Natural killer cell treated with Interleukin-12 subunit alpha and Interleukin-12 subunit beta and Interleukin-15 and Interleukin-18, amount 100 ng/mL, for 72 hours (primary cell): ENCODE results near the gene MFSD6. TPM values are rescaled to one million over a fixed set of nuclear protein-coding genes. Genes with fewer than 3 reads are reported as not detected.
"Not testable (repeated sequence)": the region's sequence is repeated elsewhere in the genome, so short reads cannot be mapped to it uniquely, and the experiment has no call there.

Experiments
- ATAC-seq, 2 donors: fragments of 150-1000 bp; cut with Tn5 transposase in 1 of 2; sonication (Bioruptor Pico), chemical (Tn5 transposase) in 1 of 2; 2 replicates each; pipeline ENCODE4 v1.10.0; 2021
- DNase-seq: peaks from one replicate; pipeline ENCODE4 v3.0.0; 2022; ENCODE audit warnings: low spot score
- H3K27ac Mint-ChIP-seq, 2 donors: 1 replicate in 1 of 2; 2 replicates in 1 of 2; pipeline ENCODE4 v1.8.0; 2022; ENCODE audit warnings: mixed read lengths in 2 of 2, mild to moderate bottlenecking in 1 of 2, moderate library complexity in 1 of 2
- H3K27me3 Mint-ChIP-seq, 2 donors: 1 replicate in 1 of 2; 2 replicates in 1 of 2; pipeline ENCODE4 v1.8.0; 2022; ENCODE audit warnings: mixed read lengths in 2 of 2
- H3K36me3 Mint-ChIP-seq: one replicate; pipeline ENCODE4 v1.8.0; 2022; ENCODE audit warnings: mixed read lengths
- H3K4me1 Mint-ChIP-seq, 2 donors: 1 replicate in 1 of 2; 2 replicates in 1 of 2; pipeline ENCODE4 v1.8.0; 2022; ENCODE audit warnings: low read depth in 2 of 2, mixed read lengths in 2 of 2, mild to moderate bottlenecking in 1 of 2
- H3K4me3 Mint-ChIP-seq: one replicate; pipeline ENCODE4 v1.8.0; 2022; ENCODE audit warnings: mixed read lengths
- H3K9me3 Mint-ChIP-seq: 2 replicates; pipeline ENCODE4 v1.8.0; 2022; ENCODE audit warnings: mixed read lengths
- total RNA-seq, 2 donors: library from RNA; stranded (reverse); gene quantifications; one replicate each; pipeline ENCODE4 v1.2.3, GENCODE V29; 2022

The MFSD6 gene
- total RNA-seq, 2 donors from 2014 or later: 44.9 to 48.1 TPM

DNA sequence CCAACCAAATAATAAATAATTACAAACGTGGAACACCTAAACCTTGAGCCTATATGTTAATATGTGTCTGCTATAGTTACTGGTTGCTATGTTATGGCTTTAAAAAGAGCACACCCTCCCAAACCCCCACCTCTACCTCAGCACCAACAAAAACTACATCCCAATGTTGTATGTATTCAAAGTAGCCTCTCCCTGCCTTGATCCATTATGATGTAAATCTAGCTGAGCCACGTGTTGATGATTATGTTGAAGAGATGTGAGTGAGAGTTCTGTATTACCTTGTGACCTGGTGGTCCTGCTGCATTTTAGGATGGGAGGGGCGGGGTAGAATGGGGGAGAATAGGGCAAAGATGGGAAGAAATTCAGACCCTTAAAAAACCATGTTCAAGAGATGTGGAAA, 4.8 kb downstream of the MFSD6 start:
- Mint-ChIP-seq H3K4me3 (no peak overlapping the region), H3K36me3 (no peaks in the 10 kb centered on the region)

DNA sequence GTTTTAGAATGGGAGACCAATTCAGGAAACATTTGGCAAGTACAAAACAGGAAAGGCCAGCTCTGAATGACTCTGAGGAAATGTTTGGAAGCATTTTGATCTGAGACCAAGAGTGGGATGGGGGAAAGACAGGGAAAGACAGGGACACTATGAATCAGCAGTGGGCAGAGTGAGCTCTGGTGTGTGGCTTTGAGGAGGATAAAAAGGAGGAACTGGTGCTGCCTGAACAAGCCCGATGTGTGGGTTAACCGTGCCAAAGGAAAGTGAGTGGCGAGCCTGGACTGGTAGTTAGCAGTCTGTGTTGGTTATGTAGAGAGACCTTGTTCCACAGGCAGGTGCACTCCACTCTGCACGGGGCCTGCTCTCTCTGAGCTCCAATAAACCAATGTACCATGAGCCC, 5.3 kb downstream of the MFSD6 start:
- Mint-ChIP-seq H3K9me3 (no peaks in the 10 kb centered on the region), H3K36me3 (no peaks in the 10 kb centered on the region), H3K4me3 (no peak overlapping the region), H3K4me1 (peaks cover 37 to 43% of the 10 kb centered on the region in 2 donors), H3K27me3 (no peaks in the 10 kb centered on the region), H3K27ac (peak overlapping the region; percentile 3 to 60)
- DNase-seq (no peak), ATAC-seq (no peak)

More for the DNA sequence above, 4.8 kb downstream of the MFSD6 start:
- no peak for ATAC-seq
- no peaks in the 10 kb centered on the region for H3K9me3 Mint-ChIP-seq
- H3K4me1 Mint-ChIP-seq: peaks cover 34 to 43% of the 10 kb centered on the region in 2 donors
- H3K27me3 Mint-ChIP-seq: no peaks in the 10 kb centered on the region
- no peak for DNase-seq
- peak overlapping the region; percentile 3 to 60 for H3K27ac Mint-ChIP-seq

DNA sequence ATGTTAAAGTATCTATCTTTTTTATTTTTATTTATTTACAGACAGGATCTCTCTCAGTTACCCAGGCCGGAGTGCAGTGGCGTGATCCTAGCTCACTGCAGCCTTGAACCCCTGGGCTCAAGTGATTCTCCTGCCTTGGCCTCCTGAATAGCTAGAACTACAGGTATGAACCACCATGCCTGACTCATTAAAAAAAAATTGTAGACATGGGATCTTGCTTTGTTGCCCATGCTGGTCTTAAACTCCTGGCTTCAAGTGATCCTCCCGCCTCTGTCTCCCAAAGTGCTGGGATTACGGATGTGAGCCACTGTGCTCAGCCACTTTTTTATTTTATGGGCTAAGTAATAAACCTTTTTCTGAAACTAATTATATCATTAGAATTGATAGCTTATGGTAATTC, 7.1 kb downstream of the MFSD6 start:
- no peak for ATAC-seq

DNA sequence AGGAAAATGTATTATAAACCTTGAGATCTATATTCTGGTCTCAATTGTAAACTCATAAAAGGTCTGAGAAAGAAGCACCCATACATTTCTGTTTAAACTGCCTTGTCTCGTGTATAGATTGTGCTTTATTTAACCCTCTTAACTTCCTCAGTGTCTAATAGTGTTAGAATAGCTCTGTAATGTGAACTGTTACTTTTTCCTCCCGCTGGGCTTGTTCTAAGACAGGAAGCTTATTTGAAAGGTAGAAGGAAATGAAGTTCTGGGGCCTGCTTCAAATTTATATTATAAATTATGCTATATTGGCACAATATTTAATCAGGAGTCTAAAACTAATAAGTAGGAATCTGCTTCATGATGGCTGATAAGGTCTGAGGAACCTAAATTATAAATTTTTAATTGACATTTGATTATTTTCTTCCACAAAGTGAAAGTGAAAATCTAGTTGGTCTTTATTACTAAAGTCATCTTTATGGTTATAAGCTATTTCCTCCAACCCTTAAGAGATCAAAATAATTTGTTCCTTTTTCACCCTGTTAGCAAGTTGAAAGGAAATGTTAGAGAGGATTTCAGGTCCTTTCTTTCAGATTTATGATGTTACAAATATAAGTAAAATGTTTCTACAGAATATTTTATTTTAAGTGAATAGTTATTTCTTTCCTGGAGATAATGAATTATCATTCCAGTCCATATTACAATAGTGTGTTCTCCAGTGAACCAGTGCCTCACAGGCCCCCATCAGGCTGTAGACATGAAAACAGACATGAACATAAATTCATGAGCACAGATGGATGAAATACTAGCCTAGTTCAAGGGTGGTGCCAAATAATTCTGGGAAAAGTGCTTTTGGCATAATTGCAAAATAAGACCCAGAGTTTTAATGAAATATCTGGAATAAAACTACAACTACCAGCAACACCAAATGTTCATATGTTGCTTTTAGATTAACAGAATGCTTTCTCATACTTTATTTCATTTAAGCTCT, 7.9 kb downstream of the MFSD6 start:
- Mint-ChIP-seq H3K4me3 (peak overlapping the region; percentile 73), H3K4me1 (peaks cover 36 to 45% of the 10 kb centered on the region in 2 donors), H3K27me3 (no peaks in the 10 kb centered on the region), H3K9me3 (no peaks in the 10 kb centered on the region), H3K36me3 (no peaks in the 10 kb centered on the region), H3K27ac (peak overlapping the region; percentile 82 to 93)
- ATAC-seq (peak in 1 of 2 donors; percentile 53), DNase-seq (no peak)

More for the DNA sequence above, 7.1 kb downstream of the MFSD6 start:
- DNase-seq: no peak
- Mint-ChIP-seq H3K9me3 (no peaks in the 10 kb centered on the region), H3K27ac (peak overlapping the region; percentile 82 to 93), H3K27me3 (no peaks in the 10 kb centered on the region), H3K36me3 (no peaks in the 10 kb centered on the region), H3K4me3 (no peak overlapping the region), H3K4me1 (peaks cover 31 to 40% of the 10 kb centered on the region in 2 donors)

DNA sequence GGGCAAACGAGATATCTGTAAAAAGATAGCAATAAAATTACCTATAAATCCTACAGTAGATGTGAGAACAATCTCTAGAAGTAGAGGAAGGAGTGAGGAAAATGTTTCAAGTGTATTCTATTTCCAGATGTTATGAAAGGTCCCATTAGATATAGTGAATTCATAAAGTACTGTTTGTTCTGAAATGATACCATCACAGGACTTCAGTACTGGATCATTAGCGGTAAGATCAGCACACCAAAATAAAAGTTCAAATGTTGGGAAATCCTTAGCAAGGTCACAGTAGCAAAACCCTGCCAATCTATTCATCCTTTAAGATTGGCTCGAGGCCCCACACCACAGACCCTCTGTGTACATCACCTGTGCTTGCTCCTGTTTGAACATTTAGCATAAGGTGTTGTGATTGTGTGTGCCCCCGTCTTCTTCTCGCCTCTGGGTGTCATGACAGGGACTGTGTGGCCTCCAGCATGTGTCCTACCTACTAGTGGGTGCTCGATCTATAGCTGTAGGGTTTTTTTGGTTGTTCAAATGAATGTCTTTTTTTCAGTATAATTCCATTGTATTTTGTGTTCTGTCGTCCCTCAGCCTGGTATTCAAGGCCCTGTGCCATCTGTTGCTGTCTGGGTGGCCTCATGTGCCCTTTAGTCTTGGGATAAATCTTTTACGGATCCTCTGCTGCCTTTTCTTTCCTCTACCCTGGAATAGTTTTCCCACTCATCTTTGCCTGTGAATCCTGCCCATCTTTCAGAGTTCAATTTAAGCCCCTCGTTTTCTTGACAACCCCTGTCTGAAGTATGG, 9.1 kb downstream of the MFSD6 start:
- Mint-ChIP-seq H3K27ac (peak overlapping the region; percentile 82 to 93), H3K36me3 (no peaks in the 10 kb centered on the region), H3K27me3 (no peaks in the 10 kb centered on the region), H3K4me1 (peaks cover 34 to 43% of the 10 kb centered on the region in 2 donors), H3K4me3 (no peak overlapping the region), H3K9me3 (no peaks in the 10 kb centered on the region)
- ATAC-seq: no peak
- DNase-seq: no peak

DNA sequence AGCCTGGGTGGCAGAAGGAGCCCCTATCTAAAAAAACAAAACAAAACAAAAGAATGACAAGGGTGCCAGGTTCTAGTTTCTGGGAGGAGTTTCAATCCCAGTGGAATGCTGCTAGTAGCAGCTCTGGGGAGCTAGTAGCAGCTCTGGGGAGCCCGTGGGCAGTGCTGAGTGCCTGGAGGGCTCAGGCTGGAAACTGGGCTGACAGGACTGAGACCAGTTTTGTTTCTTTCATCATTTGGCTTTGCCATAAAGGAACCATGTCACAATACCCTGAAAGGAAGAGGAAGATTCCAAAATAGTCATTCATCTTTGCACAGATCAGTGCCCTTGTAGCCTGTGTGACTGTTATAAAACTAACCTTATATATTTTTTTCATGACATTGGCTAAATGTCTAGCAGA, 10.6 kb downstream of the MFSD6 start:
- peak overlapping the region in 1 of 2 donors; percentile 53 for H3K27ac Mint-ChIP-seq
- DNase-seq: no peak

DNA sequence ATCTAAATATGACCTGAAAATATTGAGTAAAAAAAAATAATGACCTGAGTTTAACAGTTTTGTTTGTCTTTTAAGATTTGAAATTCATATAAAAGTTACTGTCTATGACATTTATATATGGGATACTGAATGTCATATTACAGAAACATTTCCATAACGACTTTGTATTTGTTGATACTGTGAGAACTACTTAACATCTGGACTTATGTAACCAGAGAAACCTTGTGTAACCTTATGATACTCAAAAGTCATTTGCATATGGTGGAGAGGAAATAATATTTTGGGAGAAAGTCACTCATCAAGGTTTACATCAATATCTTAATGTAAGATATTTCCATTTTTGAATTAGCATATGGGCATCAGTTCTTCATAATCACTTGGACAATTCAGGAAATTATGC, 12.6 kb downstream of the MFSD6 start:
- H3K27me3 Mint-ChIP-seq: no peaks in the 10 kb centered on the region
- H3K4me1 Mint-ChIP-seq: peaks cover 38 to 42% of the 10 kb centered on the region in 2 donors
- H3K36me3 Mint-ChIP-seq: peaks cover under 1% of the 10 kb centered on the region
- no peaks in the 10 kb centered on the region for H3K9me3 Mint-ChIP-seq
- H3K27ac Mint-ChIP-seq: peak overlapping the region in 1 of 2 donors; percentile 38
- no peak overlapping the region for H3K4me3 Mint-ChIP-seq
- no peak for DNase-seq
- no peak for ATAC-seq

More for the DNA sequence above, 10.6 kb downstream of the MFSD6 start:
- Mint-ChIP-seq H3K27me3 (no peaks in the 10 kb centered on the region), H3K9me3 (no peaks in the 10 kb centered on the region), H3K4me1 (peaks cover 32 to 38% of the 10 kb centered on the region in 2 donors), H3K4me3 (no peak overlapping the region), H3K36me3 (no peaks in the 10 kb centered on the region)
- ATAC-seq: no peak

DNA sequence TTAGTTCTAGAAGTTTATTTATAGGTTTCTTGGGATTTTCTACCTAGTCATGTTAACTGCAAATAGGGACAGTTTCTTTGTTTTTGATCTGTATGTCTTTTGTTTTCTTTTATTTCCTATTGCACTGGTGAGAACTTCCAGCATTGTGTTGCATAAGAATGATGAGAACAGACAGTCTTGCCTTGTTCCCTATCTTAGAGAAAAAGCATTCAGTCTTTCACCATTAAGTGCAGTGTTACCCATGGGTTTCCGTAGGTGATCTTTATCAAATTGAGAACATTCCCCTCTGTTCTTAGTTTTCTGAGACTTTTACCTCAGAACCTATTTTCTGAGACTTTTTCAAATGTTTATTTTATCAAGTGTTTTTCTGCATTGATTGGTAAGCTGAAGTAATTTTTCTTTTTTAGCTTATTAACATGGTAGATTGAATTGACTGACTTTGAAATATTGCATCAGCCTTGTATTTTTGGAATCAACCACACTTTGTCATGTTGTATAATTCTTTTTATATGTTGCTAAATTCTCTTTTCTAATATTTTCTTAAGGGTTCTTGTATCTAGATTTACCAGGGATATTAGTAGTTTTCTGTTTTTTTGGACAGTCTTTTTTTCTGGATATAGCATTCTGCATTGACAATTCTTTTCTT, 17.2 kb downstream of the MFSD6 start:
- Mint-ChIP-seq H3K36me3 (peaks cover 8% of the 10 kb centered on the region), H3K27me3 (no peaks in the 10 kb centered on the region), H3K4me1 (peaks cover 27 to 40% of the 10 kb centered on the region in 2 donors), H3K9me3 (no peaks in the 10 kb centered on the region), H3K27ac (peak overlapping the region in 1 of 2 donors; percentile 42), H3K4me3 (no peak overlapping the region)
- no peak for ATAC-seq
- DNase-seq: no peak

DNA sequence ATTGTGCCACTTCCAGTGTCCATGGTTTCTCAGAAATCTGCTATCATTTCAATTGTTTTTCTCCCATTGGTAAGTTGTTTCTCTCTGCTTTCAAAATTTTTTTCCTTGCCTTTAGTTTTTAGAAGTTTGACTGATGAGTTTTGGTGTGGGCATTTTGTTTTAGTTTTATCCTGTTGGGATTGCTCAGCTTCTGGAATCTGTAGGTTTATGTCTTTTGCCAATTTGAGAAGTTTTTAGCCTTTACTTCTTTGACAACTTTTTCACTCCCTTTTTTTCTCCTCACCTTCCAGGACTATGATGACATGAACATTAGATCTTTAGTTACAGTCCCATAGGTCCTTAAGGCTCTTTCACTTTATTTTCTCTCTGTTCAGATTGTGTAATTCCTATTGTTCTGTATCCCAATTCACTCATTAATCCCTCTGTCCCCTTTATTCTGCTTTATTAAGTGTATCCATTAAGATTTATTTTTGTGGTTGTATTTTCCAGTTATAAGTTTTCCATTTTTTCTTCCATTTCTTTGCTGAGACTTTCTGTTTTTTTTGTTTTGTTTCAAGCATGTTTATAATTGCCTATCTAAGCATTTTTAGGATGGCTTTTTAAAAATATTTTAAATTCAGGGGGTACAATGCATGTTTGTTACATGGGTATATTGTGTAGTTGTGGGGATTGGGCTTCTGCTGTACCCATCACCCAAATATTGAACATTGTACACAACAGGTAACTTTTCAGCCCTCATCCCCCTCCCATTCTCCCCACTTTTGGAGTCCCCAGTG, 17.9 kb downstream of the MFSD6 start:
- Mint-ChIP-seq H3K4me1 (peaks cover 23 to 35% of the 10 kb centered on the region in 2 donors), H3K36me3 (peaks cover 8% of the 10 kb centered on the region), H3K9me3 (no peaks in the 10 kb centered on the region), H3K27me3 (no peaks in the 10 kb centered on the region), H3K27ac (peak overlapping the region in 1 of 2 donors; percentile 42), H3K4me3 (no peak overlapping the region)
- ATAC-seq (no peak), DNase-seq (no peak)

DNA sequence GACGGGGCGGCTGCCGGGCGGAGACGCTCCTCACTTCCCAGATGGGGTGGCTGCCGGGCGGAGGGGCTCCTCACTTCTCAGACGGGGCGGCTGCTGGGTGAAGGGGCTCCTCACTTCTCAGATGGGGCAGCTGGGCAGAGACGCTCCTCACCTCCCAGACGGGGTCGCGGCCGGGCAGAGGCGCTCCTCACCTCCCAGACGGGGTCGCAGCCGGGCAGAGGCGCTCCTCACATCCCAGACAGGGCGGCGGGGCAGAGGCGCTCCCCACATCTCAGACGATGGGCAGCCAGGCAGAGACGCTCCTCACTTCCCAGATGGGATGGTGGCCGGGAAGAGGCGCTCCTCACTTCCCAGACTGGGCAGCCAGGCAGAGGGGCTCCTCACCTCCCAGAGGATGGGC, 22.7 kb downstream of the MFSD6 start:
- H3K27me3 Mint-ChIP-seq, H3K27ac Mint-ChIP-seq, H3K36me3 Mint-ChIP-seq, H3K4me3 Mint-ChIP-seq, H3K9me3 Mint-ChIP-seq, DNase-seq, ATAC-seq: not testable (repeated sequence)
- H3K4me1 Mint-ChIP-seq: peaks cover 36 to 41% of the 10 kb centered on the region in 2 donors

DNA sequence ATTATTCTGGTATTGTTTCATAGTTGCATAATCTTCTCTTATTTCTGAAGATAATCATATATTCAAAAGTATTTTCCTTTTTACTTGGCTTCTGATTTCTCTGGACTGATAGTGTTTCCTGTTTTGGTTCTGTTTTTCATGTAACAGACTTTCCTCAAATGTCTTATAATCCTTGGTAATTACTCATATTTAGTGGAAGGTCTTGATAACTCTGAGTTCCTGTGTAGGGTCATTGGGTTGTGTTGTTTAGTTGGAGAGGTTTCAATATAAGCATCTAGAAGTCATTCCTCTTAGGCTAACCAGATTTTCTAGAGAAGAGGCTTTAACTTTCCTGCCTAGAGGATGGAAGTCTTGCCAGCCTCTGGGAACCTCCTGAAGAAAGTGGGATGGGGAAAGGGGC, 23.8 kb downstream of the MFSD6 start:
- Mint-ChIP-seq H3K9me3 (no peaks in the 10 kb centered on the region), H3K4me1 (peaks cover 32 to 40% of the 10 kb centered on the region in 2 donors), H3K27me3 (no peaks in the 10 kb centered on the region), H3K27ac (peak overlapping the region; percentile 54 to 56), H3K36me3 (peaks cover 8% of the 10 kb centered on the region), H3K4me3 (no peak overlapping the region)
- no peak for DNase-seq
- no peak for ATAC-seq

DNA sequence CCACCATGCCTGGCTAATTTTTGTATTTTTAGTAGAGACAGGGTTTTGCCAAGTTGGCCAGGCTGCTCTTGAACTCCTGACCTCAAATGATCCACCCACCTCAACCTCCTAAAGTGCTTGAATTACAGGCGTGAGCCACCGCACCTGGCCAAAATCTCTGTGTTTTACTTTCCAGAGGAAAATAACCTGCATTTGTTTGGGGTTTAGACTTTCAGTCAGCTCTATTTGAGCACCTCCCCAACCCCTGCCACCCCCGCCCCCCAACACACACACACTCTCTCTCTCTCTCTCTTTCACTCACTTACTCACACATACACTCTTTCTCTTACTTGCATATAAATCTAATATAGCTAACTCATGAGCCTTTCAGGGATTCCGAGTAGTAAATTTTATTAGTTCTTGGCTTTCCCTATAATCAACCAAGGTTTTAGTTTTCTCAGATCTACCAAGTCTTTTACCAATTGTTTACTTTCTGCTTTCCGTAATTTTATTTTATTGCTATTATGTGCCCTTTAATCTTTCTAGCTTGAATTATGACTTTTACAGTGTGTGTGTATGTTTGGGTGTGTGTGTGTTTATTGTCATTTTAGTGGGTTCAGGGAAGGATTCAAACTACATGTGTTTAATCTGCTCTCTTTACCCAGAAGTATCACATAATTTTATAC, 24.5 kb downstream of the MFSD6 start:
- Mint-ChIP-seq H3K4me1 (peaks cover 32 to 40% of the 10 kb centered on the region in 2 donors), H3K36me3 (peaks cover 8% of the 10 kb centered on the region), H3K27me3 (no peaks in the 10 kb centered on the region), H3K4me3 (no peak overlapping the region), H3K27ac (peak overlapping the region in 1 of 2 donors; percentile 38), H3K9me3 (no peaks in the 10 kb centered on the region)
- DNase-seq (no peak), ATAC-seq (no peak)
